Fibroblast of the conjunctiva (primary cell): ENCODE measurements around the gene EYS.
"Not testable (repeated sequence)": the region's sequence is repeated elsewhere in the genome, so short reads cannot be mapped to it uniquely, and the experiment has no call there.

Experiments
- DNase-seq: peaks from one replicate; pipeline ENCODE4 v3.0.0-alpha.2; 2010; ENCODE audit warnings: low read depth

EYS gene

GRCh38 chr6:64469405-64469804, 1237.6 kb downstream of the EYS start:
- DNase-seq: not testable (repeated sequence)

- no peak for DNase-seq
Observed at GRCh38 chr6:64467656-64468055, 1239.4 kb downstream of the EYS start.

- DNase-seq: no peak
Observed at GRCh38 chr6:64459411-64459944, 1247.5 kb downstream of the EYS start.

GRCh38 chr6:64448101-64448500, 1258.9 kb downstream of the EYS start:
- not testable (repeated sequence) for DNase-seq

- no peak for DNase-seq
Observed at GRCh38 chr6:64445038-64445437, 1262.0 kb downstream of the EYS start.

GRCh38 chr6:64439274-64439673, 1267.8 kb downstream of the EYS start:
- DNase-seq: no peak

GRCh38 chr6:64437996-64438395, 1269.0 kb downstream of the EYS start:
- DNase-seq: no peak

- no peak for DNase-seq
Observed at GRCh38 chr6:64429926-64430325, 1277.1 kb downstream of the EYS start.

GRCh38 chr6:64428186-64428585, 1278.8 kb downstream of the EYS start:
- DNase-seq: no peak

GRCh38 chr6:64415926-64416325, 1291.1 kb downstream of the EYS start:
- DNase-seq: peak; percentile 32

- no peak for DNase-seq
Observed at GRCh38 chr6:64411226-64411625, 1295.8 kb downstream of the EYS start.

GRCh38 chr6:64409948-64410347, 1297.1 kb downstream of the EYS start:
- no peak for DNase-seq

- DNase-seq: no peak
Observed at GRCh38 chr6:64404396-64404795, 1302.6 kb downstream of the EYS start.

GRCh38 chr6:64383277-64383676, 1323.7 kb downstream of the EYS start:
- no peak for DNase-seq

- DNase-seq: no peak
Observed at GRCh38 chr6:64376394-64376793, 1330.6 kb downstream of the EYS start.

GRCh38 chr6:64357430-64357829, 1349.6 kb downstream of the EYS start:
- no peak for DNase-seq

- DNase-seq: no peak
Observed at GRCh38 chr6:64347411-64347810, 1359.6 kb downstream of the EYS start.

- no peak for DNase-seq
Observed at GRCh38 chr6:64335195-64335594, 1371.8 kb downstream of the EYS start.

- DNase-seq: no peak
Observed at GRCh38 chr6:64334636-64335035, 1372.4 kb downstream of the EYS start.

GRCh38 chr6:64330694-64331307, 1376.2 kb downstream of the EYS start:
- DNase-seq: peak; percentile 14

GRCh38 chr6:64326939-64327338, 1380.1 kb downstream of the EYS start:
- no peak for DNase-seq

- DNase-seq: no peak
Observed at GRCh38 chr6:64325093-64325492, 1381.9 kb downstream of the EYS start.

GRCh38 chr6:64310214-64310613, 1396.8 kb downstream of the EYS start:
- DNase-seq: no peak
